ENCODE results near the gene OR8G5.
"Not testable (repeated sequence)": the region's sequence is repeated elsewhere in the genome, so short reads cannot be mapped to it uniquely, and the experiment has no call there.

The OR8G5 gene

GRCh38 chr11:124238512-124238911 lies 17.7 kb upstream of the OR8G5 start:
- H3F3A ChIP-seq (ENCODE audit: insufficient read depth) = no peaks in the 10 kb centered on the region
- H3K27ac ChIP-seq (ENCODE audit: low read depth, low read length) = no peak overlapping the region
- H3K79me2 ChIP-seq (ENCODE audit: insufficient read depth, low read length) = no peaks in the 10 kb centered on the region
- no peak for TF ChIP-seq CTCF (IDR thresholded peaks at IDR 0.05; ENCODE audit: insufficient read depth, low read length, poor library complexity, severe bottlenecking)
- no peak for TF ChIP-seq EZH2phosphoT487 (conservative IDR thresholded peaks at IDR 0.05; ENCODE audit: low read length)
- no peak overlapping the region for H3K9ac ChIP-seq (ENCODE audit: low read length)
- no peak overlapping the region for H3K4me2 ChIP-seq (ENCODE audit: low read depth, low read length, poor library complexity, severe bottlenecking)
- H3K9me2 ChIP-seq (replicated peaks; ENCODE audit: insufficient read depth, low read length) = no peaks in the 10 kb centered on the region
- H3K36me3 ChIP-seq (ENCODE audit: low read length) = no peaks in the 10 kb centered on the region
- H3K4me3 ChIP-seq (ENCODE audit: insufficient read depth, low read length, poor library complexity, severe bottlenecking) = no peak overlapping the region
- H4K20me1 ChIP-seq (ENCODE audit: low read depth, low read length) = no peaks in the 10 kb centered on the region
- H3K27me3 ChIP-seq (ENCODE audit: low read length) = no peaks in the 10 kb centered on the region
- H3K9me3 ChIP-seq (ENCODE audit: insufficient read depth, low read length) = no peaks in the 10 kb centered on the region
- H2AFZ ChIP-seq (ENCODE audit: low read depth, low read length, severe bottlenecking) = no peak overlapping the region

GRCh38 chr11:124240621-124241397 lies 15.4 kb upstream of the OR8G5 start, which contains the start of gene OR8G1:
Gene OR8G1, plus strand, starts transcription at chr11:124241095. Its CDS starts 8,581 bp downstream, at chr11:124249676.
- no peaks in the 10 kb centered on the region for H3K36me3 ChIP-seq (ENCODE audit: low read length)
- no peak within 1 kb of the TSS for H3K9ac ChIP-seq (ENCODE audit: low read length)
- no peaks in the 10 kb centered on the region for H3K27me3 ChIP-seq (ENCODE audit: low read length)
- no peak within 1 kb of the TSS for H3K4me3 ChIP-seq (ENCODE audit: insufficient read depth, low read length, poor library complexity, severe bottlenecking)
- no peaks in the 10 kb centered on the region for H3K79me2 ChIP-seq (ENCODE audit: insufficient read depth, low read length)
- TF ChIP-seq EZH2phosphoT487 (conservative IDR thresholded peaks at IDR 0.05; ENCODE audit: low read length) (no peak), CTCF (IDR thresholded peaks at IDR 0.05; ENCODE audit: insufficient read depth, low read length, poor library complexity, severe bottlenecking) (no peak)
- H3K9me2 ChIP-seq (replicated peaks; ENCODE audit: insufficient read depth, low read length) = no peaks in the 10 kb centered on the region
- H2AFZ ChIP-seq (ENCODE audit: low read depth, low read length, severe bottlenecking) = no peak within 1 kb of the TSS
- H3K27ac ChIP-seq (ENCODE audit: low read depth, low read length) = no peak within 1 kb of the TSS
- H3F3A ChIP-seq (ENCODE audit: insufficient read depth) = no peaks in the 10 kb centered on the region
- no peaks in the 10 kb centered on the region for H3K9me3 ChIP-seq (ENCODE audit: insufficient read depth, low read length)
- H4K20me1 ChIP-seq (ENCODE audit: low read depth, low read length) = no peaks in the 10 kb centered on the region
- H3K4me2 ChIP-seq (ENCODE audit: low read depth, low read length, poor library complexity, severe bottlenecking) = no peak within 1 kb of the TSS

GRCh38 chr11:124249869-124250268 lies 6.3 kb upstream of the OR8G5 start:
- H3K9me3 ChIP-seq (ENCODE audit: insufficient read depth, low read length); H3K4me2 ChIP-seq (ENCODE audit: low read depth, low read length, poor library complexity, severe bottlenecking); H3K4me3 ChIP-seq (ENCODE audit: insufficient read depth, low read length, poor library complexity, severe bottlenecking); H3K27ac ChIP-seq (ENCODE audit: low read depth, low read length); H3K36me3 ChIP-seq (ENCODE audit: low read length); H3F3A ChIP-seq (ENCODE audit: insufficient read depth); H3K79me2 ChIP-seq (ENCODE audit: insufficient read depth, low read length); H4K20me1 ChIP-seq (ENCODE audit: low read depth, low read length); H3K27me3 ChIP-seq (ENCODE audit: low read length); H3K9me2 ChIP-seq (replicated peaks; ENCODE audit: insufficient read depth, low read length); H3K9ac ChIP-seq (ENCODE audit: low read length); H2AFZ ChIP-seq (ENCODE audit: low read depth, low read length, severe bottlenecking): not testable (repeated sequence)

GRCh38 chr11:124265041-124265440 lies 8.9 kb downstream of the OR8G5 start:
- not testable (repeated sequence) for H3F3A ChIP-seq (ENCODE audit: insufficient read depth)

GRCh38 chr11:124270886-124271285 lies 14.7 kb downstream of the OR8G5 start:
- H3K36me3 ChIP-seq (ENCODE audit: low read length); H3K27me3 ChIP-seq (ENCODE audit: low read length); H2AFZ ChIP-seq (ENCODE audit: low read depth, low read length, severe bottlenecking); H3K9me2 ChIP-seq (replicated peaks; ENCODE audit: insufficient read depth, low read length); H3K79me2 ChIP-seq (ENCODE audit: insufficient read depth, low read length); H4K20me1 ChIP-seq (ENCODE audit: low read depth, low read length); H3K9me3 ChIP-seq (ENCODE audit: insufficient read depth, low read length); H3K27ac ChIP-seq (ENCODE audit: low read depth, low read length); H3F3A ChIP-seq (ENCODE audit: insufficient read depth); H3K4me3 ChIP-seq (ENCODE audit: insufficient read depth, low read length, poor library complexity, severe bottlenecking); H3K4me2 ChIP-seq (ENCODE audit: low read depth, low read length, poor library complexity, severe bottlenecking); H3K9ac ChIP-seq (ENCODE audit: low read length): not testable (repeated sequence)

More at GRCh38 chr11:124265041-124265440, 8.9 kb downstream of the OR8G5 start:
- H3K4me2 ChIP-seq (ENCODE audit: low read depth, low read length, poor library complexity, severe bottlenecking); H4K20me1 ChIP-seq (ENCODE audit: low read depth, low read length); H2AFZ ChIP-seq (ENCODE audit: low read depth, low read length, severe bottlenecking); H3K4me3 ChIP-seq (ENCODE audit: insufficient read depth, low read length, poor library complexity, severe bottlenecking); H3K27me3 ChIP-seq (ENCODE audit: low read length); H3K36me3 ChIP-seq (ENCODE audit: low read length); H3K9me3 ChIP-seq (ENCODE audit: insufficient read depth, low read length); H3K27ac ChIP-seq (ENCODE audit: low read depth, low read length); H3K9me2 ChIP-seq (replicated peaks; ENCODE audit: insufficient read depth, low read length); H3K79me2 ChIP-seq (ENCODE audit: insufficient read depth, low read length); H3K9ac ChIP-seq (ENCODE audit: low read length): not testable (repeated sequence)

Data from SU-DHL-6 (cell line).